A549 (cell line): ENCODE data around the gene UCP2.

Experiments
- ATOH8 ChIP-seq: fragments of 250-450 bp; sonication (Bioruptor Pico); IDR thresholded peaks from 2 replicates; pipeline ENCODE4 v1.5.0; 2020; ENCODE audit warnings: low read depth, mild to moderate bottlenecking, moderate library complexity
- CEBPB ChIP-seq, 2 experiments: fragments of >200 bp in 1 of 2; sonication (Bioruptor Twin) in 1 of 2; formaldehyde crosslinking in 1 of 2; IDR thresholded peaks; 2 replicates each; pipeline ENCODE4 v1.6.1; 2012 to 2016
- EP300 ChIP-seq, 2 experiments: fragments of >200 bp; sonication (Bioruptor Twin); formaldehyde crosslinking; IDR thresholded peaks; 2 replicates in 1 of 2; 3 replicates in 1 of 2; pipeline ENCODE4 v1.6.1; 2016 to 2017
- HDAC2 ChIP-seq: fragments of 200-600 bp; sonication (generic); IDR thresholded peaks from 2 replicates; pipeline ENCODE4 v1.6.1; 2016
- HES2 ChIP-seq: fragments of >200 bp; sonication (Bioruptor Twin); formaldehyde crosslinking; IDR thresholded peaks from 2 replicates; pipeline ENCODE4 v1.6.1; 2016
- JUN ChIP-seq, 2 experiments: fragments of >200 bp; sonication (Bioruptor Twin); formaldehyde crosslinking; IDR thresholded peaks; 2 replicates in 1 of 2; 3 replicates in 1 of 2; pipeline ENCODE4 v1.6.1; 2016 to 2017
- POLR2A ChIP-seq: IDR thresholded peaks from 2 replicates; pipeline ENCODE4 v1.6.1; 2012; ENCODE audit warnings: mild to moderate bottlenecking, low read length
- TF ChIP-seq, protein P1 (sequence below): fragments of >200 bp; sonication (Bioruptor Twin); formaldehyde crosslinking; IDR thresholded peaks from 3 replicates; pipeline ENCODE4 v1.5.1; 2016
- TF ChIP-seq, protein P2 (sequence below): fragments of 250-450 bp; sonication (Bioruptor Pico); IDR thresholded peaks from 2 replicates; pipeline ENCODE4 v1.5.0; 2021; ENCODE audit warnings: mild to moderate bottlenecking, moderate library complexity, borderline replicate concordance
- TF ChIP-seq, protein P3 (sequence below): fragments of 450-650 bp; IDR thresholded peaks from 2 replicates; pipeline ENCODE4 v1.6.1; 2014; ENCODE audit warnings: antibody characterized with exemption

DNA sequence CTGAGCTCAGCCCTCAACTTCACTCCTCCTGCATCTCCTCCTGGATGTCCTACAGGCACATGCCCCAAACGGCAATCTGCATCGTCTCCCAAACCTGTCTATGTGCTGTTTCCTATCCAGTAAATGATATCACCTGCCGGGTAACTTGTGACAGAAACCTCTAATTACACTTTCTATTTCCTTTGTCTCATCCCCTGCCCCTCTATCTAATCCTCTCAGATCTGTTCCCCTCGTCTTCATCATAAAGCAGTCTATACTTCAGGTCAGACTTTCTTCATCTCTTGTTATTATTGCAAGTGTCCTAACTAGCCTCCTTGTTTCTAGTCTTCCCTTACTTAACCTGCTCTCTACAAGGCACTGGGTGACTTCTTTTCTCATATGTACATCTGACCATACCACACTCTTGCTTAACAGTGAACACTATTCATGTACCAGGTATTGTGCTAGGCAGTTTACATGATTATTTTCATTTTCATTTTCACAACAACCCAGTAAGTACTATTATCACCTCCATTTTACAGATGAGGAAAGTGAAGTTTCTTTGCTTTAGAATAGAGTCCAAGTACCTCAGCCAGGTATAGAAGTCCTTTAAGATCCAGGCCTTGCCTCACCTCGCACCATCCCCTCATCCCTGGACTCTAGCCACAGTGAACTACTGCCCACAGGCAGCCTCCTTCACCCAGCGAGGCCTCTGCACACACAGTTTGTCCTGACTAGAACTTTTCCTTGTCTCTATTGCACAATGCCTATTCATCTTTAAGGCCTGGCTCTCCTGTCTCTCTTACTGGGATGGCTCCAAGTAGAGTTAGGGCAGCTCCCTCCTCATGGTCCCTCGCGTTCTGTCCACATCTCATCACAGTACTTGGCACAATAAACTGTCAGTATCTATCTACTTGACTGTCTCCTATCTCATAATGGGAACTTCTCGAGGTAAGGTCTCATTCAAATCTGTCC is 48.4 kb upstream of the UCP2 start:
- TF ChIP-seq, protein P1, sequence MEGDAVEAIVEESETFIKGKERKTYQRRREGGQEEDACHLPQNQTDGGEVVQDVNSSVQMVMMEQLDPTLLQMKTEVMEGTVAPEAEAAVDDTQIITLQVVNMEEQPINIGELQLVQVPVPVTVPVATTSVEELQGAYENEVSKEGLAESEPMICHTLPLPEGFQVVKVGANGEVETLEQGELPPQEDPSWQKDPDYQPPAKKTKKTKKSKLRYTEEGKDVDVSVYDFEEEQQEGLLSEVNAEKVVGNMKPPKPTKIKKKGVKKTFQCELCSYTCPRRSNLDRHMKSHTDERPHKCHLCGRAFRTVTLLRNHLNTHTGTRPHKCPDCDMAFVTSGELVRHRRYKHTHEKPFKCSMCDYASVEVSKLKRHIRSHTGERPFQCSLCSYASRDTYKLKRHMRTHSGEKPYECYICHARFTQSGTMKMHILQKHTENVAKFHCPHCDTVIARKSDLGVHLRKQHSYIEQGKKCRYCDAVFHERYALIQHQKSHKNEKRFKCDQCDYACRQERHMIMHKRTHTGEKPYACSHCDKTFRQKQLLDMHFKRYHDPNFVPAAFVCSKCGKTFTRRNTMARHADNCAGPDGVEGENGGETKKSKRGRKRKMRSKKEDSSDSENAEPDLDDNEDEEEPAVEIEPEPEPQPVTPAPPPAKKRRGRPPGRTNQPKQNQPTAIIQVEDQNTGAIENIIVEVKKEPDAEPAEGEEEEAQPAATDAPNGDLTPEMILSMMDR = no peak
- TF ChIP-seq JUN (IDR thresholded peaks at IDR 0.05) (no peak), HDAC2 (no peak), CEBPB (IDR thresholded peaks at IDR 0.05) (no peak), ATOH8 (CRISPR knock-in tag) (no peak), HES2 (no peak), POLR2A (no peak), EP300 (IDR thresholded peaks at IDR 0.05) (no peak)
- TF ChIP-seq, protein P2, sequence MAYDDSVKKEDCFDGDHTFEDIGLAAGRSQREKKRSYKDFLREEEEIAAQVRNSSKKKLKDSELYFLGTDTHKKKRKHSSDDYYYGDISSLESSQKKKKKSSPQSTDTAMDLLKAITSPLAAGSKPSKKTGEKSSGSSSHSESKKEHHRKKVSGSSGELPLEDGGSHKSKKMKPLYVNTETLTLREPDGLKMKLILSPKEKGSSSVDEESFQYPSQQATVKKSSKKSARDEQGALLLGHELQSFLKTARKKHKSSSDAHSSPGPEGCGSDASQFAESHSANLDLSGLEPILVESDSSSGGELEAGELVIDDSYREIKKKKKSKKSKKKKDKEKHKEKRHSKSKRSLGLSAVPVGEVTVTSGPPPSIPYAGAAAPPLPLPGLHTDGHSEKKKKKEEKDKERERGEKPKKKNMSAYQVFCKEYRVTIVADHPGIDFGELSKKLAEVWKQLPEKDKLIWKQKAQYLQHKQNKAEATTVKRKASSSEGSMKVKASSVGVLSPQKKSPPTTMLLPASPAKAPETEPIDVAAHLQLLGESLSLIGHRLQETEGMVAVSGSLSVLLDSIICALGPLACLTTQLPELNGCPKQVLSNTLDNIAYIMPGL (CRISPR knock-in tag) = no peak
- TF ChIP-seq, protein P3, sequence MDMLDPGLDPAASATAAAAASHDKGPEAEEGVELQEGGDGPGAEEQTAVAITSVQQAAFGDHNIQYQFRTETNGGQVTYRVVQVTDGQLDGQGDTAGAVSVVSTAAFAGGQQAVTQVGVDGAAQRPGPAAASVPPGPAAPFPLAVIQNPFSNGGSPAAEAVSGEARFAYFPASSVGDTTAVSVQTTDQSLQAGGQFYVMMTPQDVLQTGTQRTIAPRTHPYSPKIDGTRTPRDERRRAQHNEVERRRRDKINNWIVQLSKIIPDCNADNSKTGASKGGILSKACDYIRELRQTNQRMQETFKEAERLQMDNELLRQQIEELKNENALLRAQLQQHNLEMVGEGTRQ = no peak
